HG03457 (cell line): ENCODE measurements around the gene SASS6.

Experiments used
- ATAC-seq: cut with Tn5 transposase; IDR thresholded peaks from one replicate; pipeline ENCODE4 v1.9.1; 2021; ENCODE audit warnings: moderate number of reproducible peaks; ENCODE audit not compliant: unreplicated experiment

The SASS6 gene

DNA sequence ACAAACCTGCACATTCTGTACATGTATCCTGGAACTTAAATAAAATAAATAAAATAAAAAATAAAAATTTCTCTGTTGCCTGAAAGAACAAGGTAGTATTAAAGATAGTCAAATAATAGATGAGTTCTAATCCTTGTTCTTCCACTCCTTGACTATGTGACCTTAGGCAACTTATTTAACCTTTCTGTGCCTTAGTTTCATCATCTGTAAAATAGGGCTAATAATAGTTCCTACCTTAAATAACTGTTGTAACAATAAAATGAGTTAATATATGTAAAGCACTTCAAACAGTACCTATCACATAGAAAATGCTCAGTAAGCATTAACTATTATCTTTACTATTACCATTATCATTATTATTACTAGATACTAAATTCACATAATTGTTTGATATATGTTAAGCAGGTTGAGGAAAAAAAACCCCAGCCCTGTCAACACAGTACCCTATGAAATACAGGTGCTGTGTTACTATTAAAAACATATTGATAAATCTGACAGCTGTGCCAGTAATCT lies 23.1 kb downstream of the SASS6 start:
- no peak for ATAC-seq

- ATAC-seq: no peak
Observed at GRCh38 chr1:100107696-100108095, 25.0 kb downstream of the SASS6 start.

GRCh38 chr1:100101564-100101963 lies 31.2 kb downstream of the SASS6 start:
- ATAC-seq: no peak

GRCh38 chr1:100100202-100100601 lies 32.5 kb downstream of the SASS6 start:
- no peak for ATAC-seq

GRCh38 chr1:100090471-100090870 lies 42.3 kb downstream of the SASS6 start:
- ATAC-seq: no peak

DNA sequence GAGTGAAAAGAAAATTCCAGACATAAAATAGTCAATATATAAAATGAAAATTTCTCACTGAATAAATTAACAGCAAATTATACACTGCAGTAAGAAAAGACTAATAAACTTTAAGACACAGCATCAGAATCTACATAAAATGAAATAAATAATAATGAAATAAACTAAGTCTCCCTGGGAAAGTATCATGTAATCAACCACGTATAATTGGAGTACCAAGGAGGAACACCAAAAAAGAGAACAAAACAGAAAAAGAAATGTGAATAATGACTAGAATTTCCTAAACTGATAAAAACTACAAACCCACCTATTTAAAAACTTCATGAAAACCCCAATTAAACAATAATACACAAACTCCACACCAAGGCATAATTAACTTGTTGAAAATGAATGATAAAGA lies 43.6 kb downstream of the SASS6 start:
- no peak for ATAC-seq

GRCh38 chr1:100087396-100087795 lies 45.3 kb downstream of the SASS6 start:
- no peak for ATAC-seq

DNA sequence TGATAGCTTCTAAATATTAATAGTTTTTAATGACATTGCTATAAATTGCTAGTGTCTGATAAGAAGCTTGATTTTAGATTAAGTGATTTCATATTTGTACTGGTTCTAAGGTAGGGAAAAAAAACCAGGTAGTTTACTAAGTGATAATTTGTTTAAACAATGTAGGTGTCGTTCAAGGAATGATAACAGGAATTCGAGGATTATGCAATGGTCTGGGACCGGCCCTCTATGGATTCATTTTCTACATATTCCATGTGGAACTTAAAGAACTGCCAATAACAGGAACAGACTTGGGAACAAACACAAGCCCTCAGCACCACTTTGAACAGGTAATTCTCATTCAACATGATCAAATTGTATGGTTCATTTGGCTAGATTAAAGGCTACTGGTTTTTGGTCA lies 52.4 kb downstream of the SASS6 start:
- ATAC-seq: no peak

GRCh38 chr1:100077531-100077930 lies 55.2 kb downstream of the SASS6 start:
- peak; percentile 41 for ATAC-seq

GRCh38 chr1:100076744-100077143 lies 56.0 kb downstream of the SASS6 start:
- ATAC-seq: peak; percentile 80

- ATAC-seq: no peak
Observed at GRCh38 chr1:100076319-100076718, 56.4 kb downstream of the SASS6 start.

DNA sequence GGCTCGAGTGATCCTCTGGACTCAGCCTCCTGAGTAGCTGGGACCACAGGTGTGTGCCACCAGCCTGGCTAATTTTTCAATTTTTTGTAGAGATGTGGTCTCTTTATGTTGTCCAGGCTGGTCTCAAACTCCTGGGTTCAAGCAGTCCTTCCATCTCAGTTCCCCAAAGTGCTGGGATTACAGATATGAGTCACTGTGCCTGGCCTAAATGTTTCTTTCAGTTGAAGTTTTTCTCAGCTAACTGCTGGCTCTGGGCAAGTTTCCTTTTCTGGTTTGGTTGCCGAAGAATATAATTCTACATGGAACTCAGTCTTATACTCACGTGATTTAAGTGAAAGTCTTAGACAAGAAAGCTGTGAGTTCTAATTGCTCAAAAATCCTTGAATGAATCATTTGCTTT lies 57.0 kb downstream of the SASS6 start:
- peak; percentile 47 for ATAC-seq

GRCh38 chr1:100074604-100075395 lies 57.9 kb downstream of the SASS6 start:
- ATAC-seq: no peak

GRCh38 chr1:100073531-100073930 lies 59.2 kb downstream of the SASS6 start:
- no peak for ATAC-seq

DNA sequence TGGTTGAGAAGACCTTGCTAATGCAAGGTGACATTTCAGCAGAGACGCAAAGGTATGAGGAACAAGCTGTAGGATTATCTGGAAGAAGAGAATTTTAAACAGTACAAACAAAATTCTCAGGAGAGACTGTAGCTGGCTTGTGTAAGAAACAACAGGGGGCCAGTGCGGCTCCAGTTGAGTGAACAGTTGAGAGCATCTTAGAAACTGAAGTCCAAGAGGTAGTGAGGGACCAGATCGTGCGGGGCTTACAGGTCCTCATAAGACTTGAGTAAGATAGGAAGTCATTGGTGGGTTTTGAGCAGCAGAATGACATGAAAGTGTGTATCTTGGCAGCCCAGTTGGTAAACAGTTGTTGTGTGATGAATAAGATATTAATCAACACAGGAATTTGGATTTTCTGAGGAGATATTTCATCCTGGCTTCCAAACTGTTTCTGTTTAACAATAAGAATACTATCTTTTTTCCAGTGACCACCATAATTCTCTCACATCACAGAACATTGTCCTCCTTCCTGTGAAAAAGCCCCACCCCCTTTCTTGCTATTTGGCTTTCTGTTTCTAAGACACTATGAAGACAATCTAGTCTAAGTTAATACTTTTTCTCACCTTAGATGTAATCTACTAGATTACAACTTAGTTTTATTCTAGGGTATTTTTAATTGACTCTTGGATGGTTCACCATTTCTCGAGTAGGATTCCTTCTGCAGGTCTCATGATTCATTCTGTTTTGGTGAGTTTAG lies 62.4 kb downstream of the SASS6 start:
- ATAC-seq: no peak

DNA sequence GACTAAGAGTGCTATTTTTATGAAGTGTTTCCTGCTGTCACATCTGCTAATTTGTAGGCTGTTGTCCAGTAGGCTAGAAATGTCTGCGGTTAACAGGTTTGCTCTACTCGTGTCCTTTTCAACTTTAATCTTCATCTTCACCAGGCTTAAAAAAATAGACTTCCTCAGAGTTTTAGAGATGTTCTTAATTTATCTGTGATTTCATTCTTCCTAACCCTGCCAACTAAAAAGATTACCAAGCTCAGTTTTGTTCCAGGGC lies 66.8 kb downstream of the SASS6 start:
- no peak for ATAC-seq

DNA sequence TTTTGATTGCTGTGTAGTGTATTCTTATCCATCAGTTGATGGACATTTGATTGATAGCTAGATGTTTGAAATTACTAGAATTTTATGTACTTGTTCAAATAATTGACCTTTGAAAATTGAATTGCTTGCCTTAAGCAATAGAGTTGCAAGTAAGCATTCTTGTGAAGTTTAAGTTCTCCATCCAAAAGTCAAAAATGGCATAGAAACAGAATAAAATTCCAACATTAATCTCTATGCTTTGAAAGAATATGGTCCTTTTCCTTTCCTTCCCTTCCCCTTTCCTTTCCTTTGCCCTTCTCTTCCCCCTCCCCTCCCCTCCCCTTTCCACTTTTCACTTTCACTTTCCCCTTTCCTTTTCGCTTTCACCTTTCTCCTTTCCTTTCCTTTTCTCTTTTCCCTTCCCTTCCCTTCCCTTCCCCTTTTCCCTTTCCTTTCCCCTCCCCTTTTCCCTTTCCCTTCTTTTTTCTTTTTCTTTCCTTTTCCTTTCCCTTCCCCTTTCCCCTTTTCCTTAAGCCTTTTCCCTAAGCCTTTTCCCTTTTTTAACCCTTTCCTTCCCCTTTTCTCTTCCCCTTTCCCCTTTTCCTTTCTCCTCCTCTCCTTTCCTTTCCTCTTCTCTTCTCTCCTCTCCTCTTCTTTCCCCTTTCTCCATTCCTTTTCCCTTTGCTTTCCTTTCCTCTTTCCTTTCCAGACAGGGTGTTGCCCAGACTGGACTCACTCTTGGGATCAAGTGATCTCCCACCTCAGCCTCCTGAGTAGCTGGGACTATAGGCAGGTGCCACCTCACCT lies 67.4 kb downstream of the SASS6 start:
- ATAC-seq: no peak

- ATAC-seq: no peak
Observed at GRCh38 chr1:100061681-100062080, 71.0 kb downstream of the SASS6 start.

GRCh38 chr1:100053727-100054126 lies 79.0 kb downstream of the SASS6 start:
- ATAC-seq: no peak

- ATAC-seq: no peak
Observed at GRCh38 chr1:100053119-100053518, 79.6 kb downstream of the SASS6 start.

- no peak for ATAC-seq
Observed at GRCh38 chr1:100051893-100052292, 80.8 kb downstream of the SASS6 start.

GRCh38 chr1:100051401-100051800 lies 81.3 kb downstream of the SASS6 start:
- no peak for ATAC-seq
